ENCODE results near the gene CD248. TPM values are rescaled to one million over a fixed set of nuclear protein-coding genes. Genes with fewer than 3 reads are reported as not detected.
A peak's percentile ranks its signal among the peaks of the same experiment; 100 is the strongest.

The CD248 gene
- total RNA-seq, 1 donor = 107 TPM

DNA sequence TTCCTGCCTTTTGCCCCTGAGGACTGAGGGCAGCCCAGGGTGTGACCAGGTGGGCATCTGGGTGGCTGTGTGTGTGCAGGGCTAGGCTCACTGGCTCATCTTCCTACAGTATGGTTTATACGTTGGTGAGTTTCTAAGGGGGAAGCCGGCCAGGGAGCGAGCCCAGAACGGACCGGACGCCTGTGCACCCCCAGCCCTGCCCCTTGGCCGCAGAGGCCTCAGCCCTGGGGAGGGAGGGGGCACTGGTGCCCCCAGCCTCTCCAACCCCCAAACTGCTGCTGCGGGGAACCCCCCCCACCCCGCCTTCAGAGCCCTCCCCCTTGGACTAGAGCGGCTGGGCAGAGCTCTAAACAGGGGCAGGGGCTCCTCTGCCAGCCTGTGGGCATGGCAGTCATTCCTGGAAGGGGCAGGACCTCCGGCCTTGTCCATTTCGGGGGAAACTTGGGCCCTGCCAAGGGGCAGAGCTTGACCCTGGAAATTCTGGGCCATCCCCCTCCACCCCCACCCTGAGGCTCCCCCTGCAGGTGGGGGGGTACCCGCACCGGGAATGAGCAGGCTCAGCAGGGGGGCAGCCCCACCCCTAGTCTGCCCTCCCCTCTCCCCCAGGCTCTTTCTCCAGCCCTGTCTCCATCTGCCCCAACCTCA is 33.3 kb downstream of the CD248 start:
- peaks cover 6% of the 10 kb centered on the region for H3K27me3 ChIP-seq (ENCODE audit: insufficient read depth, low read length)
- H3K4me2 ChIP-seq (ENCODE audit: insufficient read depth, low read length) = no peak overlapping the region
- no peak overlapping the region for H3K27ac ChIP-seq (ENCODE audit: low read depth, low read length)
- peaks cover 31% of the 10 kb centered on the region for H3K36me3 ChIP-seq (ENCODE audit: insufficient read depth, low read length)
- no peaks in the 10 kb centered on the region for H3K9me3 ChIP-seq (ENCODE audit: low read depth, low read length)
- TF ChIP-seq, protein P1, sequence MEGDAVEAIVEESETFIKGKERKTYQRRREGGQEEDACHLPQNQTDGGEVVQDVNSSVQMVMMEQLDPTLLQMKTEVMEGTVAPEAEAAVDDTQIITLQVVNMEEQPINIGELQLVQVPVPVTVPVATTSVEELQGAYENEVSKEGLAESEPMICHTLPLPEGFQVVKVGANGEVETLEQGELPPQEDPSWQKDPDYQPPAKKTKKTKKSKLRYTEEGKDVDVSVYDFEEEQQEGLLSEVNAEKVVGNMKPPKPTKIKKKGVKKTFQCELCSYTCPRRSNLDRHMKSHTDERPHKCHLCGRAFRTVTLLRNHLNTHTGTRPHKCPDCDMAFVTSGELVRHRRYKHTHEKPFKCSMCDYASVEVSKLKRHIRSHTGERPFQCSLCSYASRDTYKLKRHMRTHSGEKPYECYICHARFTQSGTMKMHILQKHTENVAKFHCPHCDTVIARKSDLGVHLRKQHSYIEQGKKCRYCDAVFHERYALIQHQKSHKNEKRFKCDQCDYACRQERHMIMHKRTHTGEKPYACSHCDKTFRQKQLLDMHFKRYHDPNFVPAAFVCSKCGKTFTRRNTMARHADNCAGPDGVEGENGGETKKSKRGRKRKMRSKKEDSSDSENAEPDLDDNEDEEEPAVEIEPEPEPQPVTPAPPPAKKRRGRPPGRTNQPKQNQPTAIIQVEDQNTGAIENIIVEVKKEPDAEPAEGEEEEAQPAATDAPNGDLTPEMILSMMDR (IDR thresholded peaks at IDR 0.05; ENCODE audit: extremely low read depth, low read depth, low read length) = no peak
- DNase-seq (ENCODE audit: insufficient read length, low spot score, missing footprints) = no peak
- H2AFZ ChIP-seq (ENCODE audit: low read length) = no peak overlapping the region
- H3K4me3 ChIP-seq (ENCODE audit: insufficient read depth, low read length) = no peak overlapping the region
- peaks cover 15% of the 10 kb centered on the region for H3K4me1 ChIP-seq (ENCODE audit: insufficient read depth, low read length)
- peaks cover 44% of the 10 kb centered on the region for H3K79me2 ChIP-seq (ENCODE audit: insufficient read depth, low read length)
- H4K20me1 ChIP-seq (ENCODE audit: insufficient read depth, low read length) = peaks cover 37% of the 10 kb centered on the region

DNA sequence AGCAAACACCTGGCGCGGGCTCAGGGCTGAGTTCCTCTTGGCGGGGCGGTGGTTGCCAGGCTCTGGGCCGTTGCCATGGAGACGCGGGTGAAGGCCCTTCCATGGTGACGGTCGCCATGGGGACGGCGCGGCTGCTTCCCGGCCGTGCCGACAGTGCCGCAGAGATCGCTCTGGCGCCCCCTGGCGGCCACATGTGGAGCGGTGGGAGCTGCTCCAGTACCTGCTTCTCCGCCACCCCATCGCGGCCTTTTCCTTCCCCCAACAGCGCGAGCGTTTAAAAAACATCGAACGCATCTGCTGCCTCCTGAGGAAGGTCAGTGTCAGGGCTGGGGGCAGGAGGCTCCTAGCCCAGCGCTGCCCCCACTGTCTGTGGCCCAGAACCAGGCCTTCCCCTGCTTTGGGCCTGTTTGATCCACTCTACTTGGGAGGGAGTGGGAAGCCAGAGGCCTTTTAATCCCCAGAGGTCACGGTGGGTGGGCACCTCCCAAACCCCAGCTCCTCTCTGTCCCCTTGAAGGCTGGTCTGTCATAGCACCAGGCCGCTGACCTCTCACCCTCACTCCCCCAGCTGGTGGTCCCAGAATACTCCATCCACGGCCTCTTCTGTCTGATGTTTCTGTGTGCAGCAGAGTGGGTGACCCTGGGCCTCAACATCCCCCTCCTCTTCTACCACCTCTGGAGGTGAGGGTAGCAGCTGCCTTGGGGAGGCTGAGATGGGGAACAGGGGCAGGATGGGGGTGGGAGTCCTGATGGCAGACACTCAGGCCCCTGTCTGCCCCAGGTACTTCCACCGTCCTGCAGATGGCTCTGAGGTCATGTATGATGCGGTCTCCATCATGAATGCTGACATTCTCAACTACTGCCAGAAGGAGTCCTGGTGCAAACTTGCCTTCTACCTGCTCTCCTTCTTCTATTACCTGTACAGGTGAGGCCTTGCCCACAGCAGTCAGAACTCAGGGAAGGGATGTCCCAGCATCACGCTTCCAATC is 34.1 kb downstream of the CD248 start:
- H3K9me3 ChIP-seq (ENCODE audit: low read depth, low read length) = no peaks in the 10 kb centered on the region
- H2AFZ ChIP-seq (ENCODE audit: low read length) = no peak overlapping the region
- H3K4me1 ChIP-seq (ENCODE audit: insufficient read depth, low read length) = peaks cover 9% of the 10 kb centered on the region
- no peak overlapping the region for H3K4me3 ChIP-seq (ENCODE audit: insufficient read depth, low read length)
- H4K20me1 ChIP-seq (ENCODE audit: insufficient read depth, low read length) = peaks cover 35% of the 10 kb centered on the region
- peaks cover 6% of the 10 kb centered on the region for H3K27me3 ChIP-seq (ENCODE audit: insufficient read depth, low read length)
- peak; percentile 100 for DNase-seq (ENCODE audit: insufficient read length, low spot score, missing footprints)
- H3K27ac ChIP-seq (ENCODE audit: low read depth, low read length) = no peak overlapping the region
- H3K36me3 ChIP-seq (ENCODE audit: insufficient read depth, low read length) = peaks cover 31% of the 10 kb centered on the region
- TF ChIP-seq, protein P1 (IDR thresholded peaks at IDR 0.05; ENCODE audit: extremely low read depth, low read depth, low read length) = peak; percentile 88
- H3K79me2 ChIP-seq (ENCODE audit: insufficient read depth, low read length) = peaks cover 36% of the 10 kb centered on the region
- no peak overlapping the region for H3K4me2 ChIP-seq (ENCODE audit: insufficient read depth, low read length)

DNA sequence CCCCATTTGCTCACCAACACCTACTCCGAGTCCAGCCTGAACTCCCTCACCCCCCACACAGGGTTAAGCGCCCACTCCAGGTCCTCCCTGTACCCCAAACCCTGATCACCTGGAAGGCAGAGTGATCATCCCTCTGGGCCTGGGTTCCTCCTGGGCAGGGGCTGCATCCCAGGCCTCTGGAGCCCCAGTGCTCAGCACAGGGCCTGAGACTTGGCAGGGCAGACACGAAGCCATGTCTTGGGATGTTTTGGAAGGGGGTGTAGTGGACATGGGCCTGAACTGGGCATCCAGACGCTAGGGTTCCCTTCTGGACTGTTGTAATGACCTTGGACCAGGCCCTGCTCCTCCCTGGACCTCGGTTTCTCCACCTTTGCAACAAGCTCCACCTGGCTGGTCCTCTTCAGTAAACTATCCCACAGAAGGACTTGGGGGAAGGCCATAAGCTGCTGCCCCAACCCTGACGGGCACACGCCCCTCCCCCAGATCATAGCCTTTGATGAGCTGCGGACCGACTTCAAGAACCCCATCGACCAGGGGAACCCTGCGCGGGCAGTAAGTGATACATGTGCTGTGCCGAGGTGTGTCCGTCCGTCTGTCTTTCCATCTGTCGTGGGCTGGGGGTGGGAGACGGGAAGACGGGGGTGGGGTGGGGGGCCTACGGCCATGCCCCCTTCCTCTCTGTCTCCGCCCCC is 34.9 kb downstream of the CD248 start:
- no peak for DNase-seq (ENCODE audit: insufficient read length, low spot score, missing footprints)
- Histone ChIP-seq H3K4me1 (ENCODE audit: insufficient read depth, low read length) (peaks cover 4% of the 10 kb centered on the region), H2AFZ (ENCODE audit: low read length) (no peak overlapping the region), H3K4me2 (ENCODE audit: insufficient read depth, low read length) (no peak overlapping the region), H3K4me3 (ENCODE audit: insufficient read depth, low read length) (no peak overlapping the region), H3K9me3 (ENCODE audit: low read depth, low read length) (no peaks in the 10 kb centered on the region), H3K79me2 (ENCODE audit: insufficient read depth, low read length) (peaks cover 27% of the 10 kb centered on the region), H3K27me3 (ENCODE audit: insufficient read depth, low read length) (peaks cover 6% of the 10 kb centered on the region), H3K27ac (ENCODE audit: low read depth, low read length) (no peak overlapping the region), H3K36me3 (ENCODE audit: insufficient read depth, low read length) (peaks cover 28% of the 10 kb centered on the region), H4K20me1 (ENCODE audit: insufficient read depth, low read length) (peaks cover 40% of the 10 kb centered on the region)
- TF ChIP-seq, protein P1 (IDR thresholded peaks at IDR 0.05; ENCODE audit: extremely low read depth, low read depth, low read length) = no peak
